GM12878 (cell line): ENCODE results near the gene BORCS6. TPM values are rescaled to one million over a fixed set of nuclear protein-coding genes. Genes with fewer than 3 reads are reported as not detected.

Source experiments
- ATAC-seq: fragments of 200-7000 bp; cut with Tn5 transposase; 3 replicates; pipeline ENCODE4 v1.9.1; 2020; ENCODE audit warnings: mild to moderate bottlenecking, moderate library complexity
- BruUV-seq: library from RNA; stranded (reverse); fragments of 400-500 nt; replicated peaks from 2 replicates; lab custom pipeline; 2021; lab: Mats Ljungman, UMichigan
- CTCF ChIA-PET: fragments of 300-600 bp; sonication (Branson Sonifier 250); formaldehyde crosslinking; extraction: SDS; loops from one replicate; lab custom pipeline; 2021; ENCODE audit warnings: inconsistent platforms; lab: Yijun Ruan, JAX
- POLR2A ChIA-PET: fragments of 350-600 bp; formaldehyde crosslinking; extraction: SDS; loops from one replicate; lab custom pipeline; 2021; ENCODE audit warnings: inconsistent platforms; lab: Charles Lee
- RAD21 ChIA-PET: fragments of 300-600 bp; sonication (Branson Sonifier 250); formaldehyde crosslinking; loops from one replicate; lab custom pipeline; 2023; ENCODE audit warnings: antibody characterized with exemption; ENCODE audit not compliant: unreplicated experiment; lab: Charles Lee
- SMC1A ChIA-PET: fragments of 300-600 bp; sonication (Branson Sonifier 250); formaldehyde crosslinking; loops from one replicate; lab custom pipeline; 2023; ENCODE audit not compliant: unreplicated experiment, uncharacterized antibody; lab: Charles Lee
- DNase-seq: peaks from one replicate; pipeline ENCODE4 v3.0.0-alpha.2; 2011; ENCODE audit warnings: low read depth, low spot score
- FAIRE-seq: peaks from 3 replicates; lab custom pipeline; 2011; peaks lifted over from hg19 to GRCh38; lab: Jason Lieb, UNC
- H2AFZ ChIP-seq: 2 replicates; pipeline ENCODE4 v1.6.0; 2011; ENCODE audit warnings: low read depth, low read length, control low read depth; ENCODE audit not compliant: control insufficient read depth
- H3K27ac ChIP-seq: 2 replicates; pipeline ENCODE4 v1.5.1; 2011; ENCODE audit warnings: control low read depth; ENCODE audit not compliant: control insufficient read depth, insufficient read depth
- H3K27me3 ChIP-seq, 2 experiments: replicated peaks in 1 of 2; 2 replicates each; pipeline versions ENCODE4 v1.6.0 to v1.6.1; 2011; ENCODE audit warnings: low read length in 1 of 2; ENCODE audit not compliant: control insufficient read depth in 2 of 2, insufficient read depth in 2 of 2
- H3K36me3 ChIP-seq, 2 experiments: 2 replicates each; pipeline ENCODE4 v1.5.1; 2011; ENCODE audit warnings: low read length in 1 of 2; ENCODE audit not compliant: control insufficient read depth in 2 of 2, insufficient read depth in 2 of 2
- H3K4me1 ChIP-seq: 2 replicates; pipeline ENCODE4 v1.6.1; 2011; ENCODE audit warnings: mild to moderate bottlenecking, low read length, moderate library complexity, mixed read lengths; ENCODE audit not compliant: control insufficient read depth, insufficient read depth
- H3K4me2 ChIP-seq: 2 replicates; pipeline ENCODE4 v1.6.0; 2011; ENCODE audit warnings: control low read depth; ENCODE audit not compliant: control insufficient read depth, insufficient read depth
- H3K4me3 ChIP-seq: fragments of 200-600 bp; sonication (generic); 2 replicates; pipeline ENCODE4 v1.5.1; 2016
- H3K79me2 ChIP-seq: 2 replicates; pipeline ENCODE4 v1.6.0; 2011; ENCODE audit warnings: low read length; ENCODE audit not compliant: control insufficient read depth, insufficient read depth
- H3K9ac ChIP-seq: 2 replicates; pipeline ENCODE4 v1.8.0; 2011; ENCODE audit warnings: low read length, control low read depth, mixed read lengths; ENCODE audit not compliant: control insufficient read depth, insufficient read depth
- H3K9me3 ChIP-seq: replicated peaks from 3 replicates; pipeline ENCODE4 v1.5.1; 2011; ENCODE audit warnings: mild to moderate bottlenecking, low read length; ENCODE audit not compliant: control insufficient read depth, insufficient read depth
- H4K20me1 ChIP-seq: 2 replicates; pipeline ENCODE4 v1.6.0; 2011; ENCODE audit not compliant: control insufficient read depth, insufficient read depth
- HDAC6 ChIP-seq: fragments of 200-600 bp; sonication (generic); IDR thresholded peaks from one replicate; pipeline ENCODE4 v1.8.0; 2017; ENCODE audit warnings: antibody characterized with exemption; ENCODE audit not compliant: unreplicated experiment
- WRNIP1 ChIP-seq: IDR thresholded peaks from 2 replicates; pipeline ENCODE4 v1.6.1; 2011; ENCODE audit warnings: low read depth, low read length, improper control_type of control experiment, borderline replicate concordance
- ZBTB40 ChIP-seq: fragments of 450-650 bp; IDR thresholded peaks from 2 replicates; pipeline ENCODE4 v1.6.1; 2016; ENCODE audit warnings: mild to moderate bottlenecking, moderate library complexity, borderline replicate concordance
- ZNF207 ChIP-seq: fragments of 450-650 bp; IDR thresholded peaks from 2 replicates; pipeline ENCODE4 v1.6.1; 2014; ENCODE audit warnings: antibody characterized with exemption, mild to moderate bottlenecking, borderline replicate concordance
- ZNF384 ChIP-seq: IDR thresholded peaks from 2 replicates; pipeline ENCODE4 v1.6.1; 2012; ENCODE audit warnings: low read depth, mild to moderate bottlenecking, low read length, improper control_type of control experiment, borderline replicate concordance
- whole genome bisulfite sequencing: methylation state at CpG from one replicate; pipeline ENCODE4 v1.1.6; 2016; ENCODE audit warnings: low lambda C conversion rate; ENCODE audit not compliant: insufficient replicate concordance, insufficient coverage; ENCODE audit errors: missing lambda C conversion rate; 5-methylcytosine and 5-hydroxymethylcytosine counted together
- in situ Hi-C: fragments of 300-500 bp; cut with MboI; formaldehyde crosslinking; loops from 9 replicates; pipeline ENCODE4 v1.14.3; 2018; ENCODE audit warnings: mixed read lengths
- intact Hi-C: fragments of 100-400 bp; cut with micrococcal nuclease; formaldehyde crosslinking; loops from one replicate; pipeline ENCODE4 v1.14.2; 2022; ENCODE audit not compliant: unreplicated experiment
- polyA plus RNA-seq, 11 experiments: library from polyadenylated mRNA; depleted of rRNA in 4 of 11; unstranded in 6 of 11; stranded (reverse) in 5 of 11; fragments of >200 nt; fragmentation: Nextera tagmentation in 4 of 11; fragmentation: Illumina TruSeq in 1 of 11; extraction: Ambion mirVana in 4 of 11; extraction: Trizol in 1 of 11; gene quantifications; 1 replicate in 1 of 11; 2 replicates in 10 of 11; pipeline versions ENCODE4 v1.2.1 to v1.2.3, GENCODE V29; 2011 to 2016; ENCODE audit warnings: inconsistent platforms in 2 of 11, missing spikeins in 2 of 11, low read depth in 1 of 11
- total RNA-seq, 4 experiments: library from RNA; depleted of rRNA in 3 of 4; stranded (reverse); fragments of >200 nt in 3 of 4; fragmentation: Illumina TruSeq in 1 of 4; extraction: Trizol in 1 of 4; gene quantifications; 2 replicates each; pipeline versions ENCODE4 v1.2.1 to v1.2.3, GENCODE V29; 2013 to 2021
- TF ChIP-seq, protein P1 (sequence below): IDR thresholded peaks from 2 replicates; pipeline ENCODE4 v1.6.1; 2011; ENCODE audit warnings: low read depth, low read length, improper control_type of control experiment, borderline replicate concordance

BORCS6 gene
- total and polyA plus RNA-seq, 10 of the 15 experiments (the other 5 are each of a cell fraction or from before 2014, with no cell fraction given), result 0.37 to 14.1 (median 6.7) TPM

- no peak for FAIRE-seq
- ChIA-PET SMC1A (no interaction called here), RAD21 (no interaction called here), CTCF (no interaction called here), POLR2A (interaction anchor here (1.1 to 8.1 kb wide), 4 partner anchors 10 to 50 kb away, joined by 4 to 89 read pairs (median 38); partner anchors contain the start of gene BORCS6)
- TF ChIP-seq, protein P1, sequence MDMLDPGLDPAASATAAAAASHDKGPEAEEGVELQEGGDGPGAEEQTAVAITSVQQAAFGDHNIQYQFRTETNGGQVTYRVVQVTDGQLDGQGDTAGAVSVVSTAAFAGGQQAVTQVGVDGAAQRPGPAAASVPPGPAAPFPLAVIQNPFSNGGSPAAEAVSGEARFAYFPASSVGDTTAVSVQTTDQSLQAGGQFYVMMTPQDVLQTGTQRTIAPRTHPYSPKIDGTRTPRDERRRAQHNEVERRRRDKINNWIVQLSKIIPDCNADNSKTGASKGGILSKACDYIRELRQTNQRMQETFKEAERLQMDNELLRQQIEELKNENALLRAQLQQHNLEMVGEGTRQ, result no peak
- no peak for TF ChIP-seq HDAC6
- no peak for TF ChIP-seq WRNIP1
- no peak for TF ChIP-seq ZNF384
- TF ChIP-seq ZBTB40, result no peak
- no peak for TF ChIP-seq ZNF207
- no peak overlapping the region for H2AFZ ChIP-seq
- WGBS, result 94% methylated on average over 12 of the region's 12 CpGs
- DNase-seq, result no peak
- no peak overlapping the region for H3K9ac ChIP-seq
- H3K27me3 ChIP-seq, result no peaks in the 10 kb centered on the region
- H3K27ac ChIP-seq, result no peak overlapping the region
- H3K79me2 ChIP-seq, result peaks cover 33% of the 10 kb centered on the region
- no peak overlapping the region for H3K4me3 ChIP-seq
- in situ Hi-C loops, result no loop called here
- peaks cover 13 to 22% of the 10 kb centered on the region in 2 experiments for H3K36me3 ChIP-seq
- H3K4me1 ChIP-seq, result no peaks in the 10 kb centered on the region
- H3K9me3 ChIP-seq, result no peaks in the 10 kb centered on the region
- no TSS peak for BruUV-seq
- H4K20me1 ChIP-seq, result no peaks in the 10 kb centered on the region
- no peak for ATAC-seq
- no peak overlapping the region for H3K4me2 ChIP-seq
- intact Hi-C loops, result no loop called here
These were observed 16.6 kb upstream of the BORCS6 start for GRCh38 chr17:8206536-8206935.
